Loucy (cell line): ENCODE measurements around the gene ZNF524.

Source experiments
- H2AFZ ChIP-seq: fragments of 200-600 bp; sonication (generic); 2 replicates; pipeline ENCODE4 v1.6.0; 2016; ENCODE audit warnings: antibody characterized with exemption, mild to moderate bottlenecking, low read length, moderate library complexity
- H3F3A ChIP-seq: fragments of 200-600 bp; 2 replicates; pipeline ENCODE4 v1.6.0; 2016; ENCODE audit warnings: antibody characterized with exemption, low read depth, mild to moderate bottlenecking
- H3K27me3 ChIP-seq: fragments of 200-600 bp; sonication (generic); 2 replicates; pipeline ENCODE4 v1.6.1; 2014; ENCODE audit warnings: low read length, mild to moderate bottlenecking; ENCODE audit not compliant: insufficient read depth, poor library complexity, severe bottlenecking
- H3K36me3 ChIP-seq: fragments of 200-600 bp; sonication (generic); 2 replicates; pipeline ENCODE4 v1.6.1; 2016; ENCODE audit warnings: low read length; ENCODE audit not compliant: insufficient read depth
- H3K4me1 ChIP-seq: fragments of 200-600 bp; sonication (generic); 2 replicates; pipeline ENCODE4 v1.5.1; 2014; ENCODE audit warnings: low read length, mild to moderate bottlenecking; ENCODE audit not compliant: insufficient read depth, poor library complexity, severe bottlenecking
- H3K4me2 ChIP-seq: fragments of 200-600 bp; sonication (generic); 2 replicates; pipeline ENCODE4 v1.6.0; 2014; ENCODE audit warnings: antibody characterized with exemption, low read length, low read depth, mild to moderate bottlenecking; ENCODE audit not compliant: poor library complexity, severe bottlenecking
- H3K4me3 ChIP-seq: fragments of 200-600 bp; sonication (generic); 2 replicates; pipeline ENCODE4 v1.5.1; 2014; ENCODE audit warnings: low read length, mild to moderate bottlenecking, mixed read lengths; ENCODE audit not compliant: poor library complexity, severe bottlenecking
- H3K79me2 ChIP-seq: fragments of 200-600 bp; sonication (generic); 2 replicates; pipeline ENCODE4 v1.6.1; 2014; ENCODE audit warnings: low read length; ENCODE audit not compliant: insufficient read depth
- H3K9ac ChIP-seq: fragments of 200-600 bp; sonication (generic); 2 replicates; pipeline ENCODE4 v1.6.0; 2014; ENCODE audit warnings: mild to moderate bottlenecking, low read depth, low read length, moderate library complexity; ENCODE audit not compliant: poor library complexity, severe bottlenecking
- H3K9me2 ChIP-seq: fragments of 200-600 bp; sonication (generic); replicated peaks from 2 replicates; pipeline ENCODE4 v1.6.1; 2016; ENCODE audit warnings: low read depth, low read length, mixed read lengths
- H3K9me3 ChIP-seq: fragments of 200-600 bp; sonication (generic); 2 replicates; pipeline ENCODE4 v1.6.1; 2014; ENCODE audit warnings: mild to moderate bottlenecking, antibody characterized with exemption, low read length, low read depth; ENCODE audit not compliant: insufficient read depth
- H4K20me1 ChIP-seq: fragments of 200-600 bp; sonication (generic); 2 replicates; pipeline ENCODE4 v1.6.0; 2014; ENCODE audit warnings: antibody characterized with exemption, low read length, mild to moderate bottlenecking; ENCODE audit not compliant: insufficient read depth, poor library complexity, severe bottlenecking
- CTCF ChIP-seq: fragments of 200-600 bp; sonication (generic); conservative IDR thresholded peaks from 2 replicates; pipeline ENCODE4 v1.5.1; 2014; ENCODE audit warnings: mild to moderate bottlenecking, antibody characterized with exemption, low read length
- EZH2phosphoT487 ChIP-seq: fragments of 200-600 bp; IDR thresholded peaks from 2 replicates; pipeline ENCODE4 v1.6.1; 2018; ENCODE audit warnings: antibody characterized with exemption, mild to moderate bottlenecking, moderate library complexity, borderline replicate concordance

ZNF524 gene

GRCh38 chr19:55590109-55590508 is 10.0 kb upstream of the ZNF524 start:
- H3K9me3 ChIP-seq = no peaks in the 10 kb centered on the region
- H3K79me2 ChIP-seq = no peaks in the 10 kb centered on the region
- peaks cover 18% of the 10 kb centered on the region for H3K4me1 ChIP-seq
- TF ChIP-seq CTCF = no peak
- no peak for TF ChIP-seq EZH2phosphoT487
- no peaks in the 10 kb centered on the region for H3K36me3 ChIP-seq
- H3K9me2 ChIP-seq = no peaks in the 10 kb centered on the region
- no peak overlapping the region for H3K9ac ChIP-seq
- H3K27me3 ChIP-seq = no peaks in the 10 kb centered on the region
- H4K20me1 ChIP-seq = no peaks in the 10 kb centered on the region
- no peak overlapping the region for H2AFZ ChIP-seq
- no peak overlapping the region for H3K4me3 ChIP-seq
- H3F3A ChIP-seq = peaks cover 4% of the 10 kb centered on the region; the same call in 1 of the 2 replicates
- no peak overlapping the region for H3K4me2 ChIP-seq

GRCh38 chr19:55590617-55591016 is 9.5 kb upstream of the ZNF524 start:
- H3K36me3 ChIP-seq = no peaks in the 10 kb centered on the region
- no peak overlapping the region for H2AFZ ChIP-seq

GRCh38 chr19:55591555-55591954 is 8.5 kb upstream of the ZNF524 start:
- Histone ChIP-seq H3K9me3 (no peaks in the 10 kb centered on the region), H3K9ac (no peak overlapping the region), H3K79me2 (no peaks in the 10 kb centered on the region), H3K27me3 (no peaks in the 10 kb centered on the region), H3K4me2 (no peak overlapping the region), H4K20me1 (no peaks in the 10 kb centered on the region), H3K9me2 (no peaks in the 10 kb centered on the region), H2AFZ (no peak overlapping the region), H3K4me1 (peaks cover 7% of the 10 kb centered on the region), H3K36me3 (no peaks in the 10 kb centered on the region), H3F3A (no peaks in the 10 kb centered on the region), H3K4me3 (no peak overlapping the region)
- TF ChIP-seq EZH2phosphoT487 = no peak
- TF ChIP-seq CTCF = no peak

More at GRCh38 chr19:55590617-55591016, 9.5 kb upstream of the ZNF524 start:
- Histone ChIP-seq H3K79me2 (no peaks in the 10 kb centered on the region), H3K9me3 (no peaks in the 10 kb centered on the region), H3F3A (no peaks in the 10 kb centered on the region), H3K9me2 (no peaks in the 10 kb centered on the region), H3K4me1 (peaks cover 14% of the 10 kb centered on the region), H4K20me1 (no peaks in the 10 kb centered on the region), H3K4me3 (no peak overlapping the region), H3K4me2 (no peak overlapping the region), H3K27me3 (no peaks in the 10 kb centered on the region), H3K9ac (no peak overlapping the region)
- TF ChIP-seq CTCF = no peak
- no peak for TF ChIP-seq EZH2phosphoT487
